PFSK-1 (cell line): ENCODE measurements around the gene USP30.

Experiments used
- FOXP2 ChIP-seq: optimal IDR thresholded peaks from 2 replicates; pipeline ENCODE3; 2011; ENCODE audit warnings: borderline replicate concordance, control low read depth, inconsistent platforms; ENCODE audit not compliant: insufficient read depth; ENCODE audit errors: extremely low read length, extremely low read depth
- POLR2AphosphoS5 ChIP-seq: IDR thresholded peaks from 2 replicates; pipeline ENCODE4 v1.6.1; 2012; ENCODE audit warnings: low read depth, mild to moderate bottlenecking, control low read depth, low read length, moderate library complexity
- REST ChIP-seq, 2 experiments: IDR thresholded peaks; 2 replicates each; pipeline versions ENCODE4 v1.6.1 to v1.8.0; 2011 to 2012; ENCODE audit warnings: low read depth in 2 of 2, low read length in 2 of 2, control low read depth in 1 of 2, inconsistent platforms in 1 of 2, mild to moderate bottlenecking in 1 of 2, moderate library complexity in 1 of 2; ENCODE audit not compliant: insufficient read depth in 1 of 2
- SIN3A ChIP-seq: IDR thresholded peaks from 2 replicates; pipeline ENCODE4 v1.6.1; 2012; ENCODE audit warnings: mild to moderate bottlenecking, low read length, moderate library complexity, borderline replicate concordance; ENCODE audit not compliant: insufficient read depth
- TAF1 ChIP-seq: IDR thresholded peaks from 2 replicates; pipeline ENCODE4 v1.6.1; 2012; ENCODE audit warnings: low read length, control low read depth, borderline replicate concordance; ENCODE audit not compliant: insufficient read depth

USP30 gene

GRCh38 chr12:109120557-109120956, 68.2 kb downstream of the USP30 start:
- TF ChIP-seq REST (IDR thresholded peaks at IDR 0.05; ENCODE audit: insufficient read depth in 1 of 2, low read depth in 2 of 2, low read length in 2 of 2): no peak
- TF ChIP-seq POLR2AphosphoS5: no peak
- TF ChIP-seq SIN3A: no peak
- TF ChIP-seq FOXP2: no peak
- TF ChIP-seq TAF1: no peak

- TF ChIP-seq REST (IDR thresholded peaks at IDR 0.05; ENCODE audit: insufficient read depth in 1 of 2, low read depth in 2 of 2, low read length in 2 of 2) (no peak), FOXP2 (no peak), POLR2AphosphoS5 (no peak), SIN3A (no peak), TAF1 (no peak)
Observed at GRCh38 chr12:109121346-109121880, 69.0 kb downstream of the USP30 start.

GRCh38 chr12:109124878-109125648, 72.7 kb downstream of the USP30 start:
- TF ChIP-seq FOXP2 (no peak), REST (IDR thresholded peaks at IDR 0.05; ENCODE audit: insufficient read depth in 1 of 2, low read depth in 2 of 2, low read length in 2 of 2) (no peak), POLR2AphosphoS5 (no peak), SIN3A (no peak), TAF1 (no peak)

GRCh38 chr12:109125791-109126190, 73.4 kb downstream of the USP30 start:
- no peak for TF ChIP-seq SIN3A
- no peak for TF ChIP-seq TAF1
- TF ChIP-seq REST (IDR thresholded peaks at IDR 0.05; ENCODE audit: insufficient read depth in 1 of 2, low read depth in 2 of 2, low read length in 2 of 2): no peak
- TF ChIP-seq POLR2AphosphoS5: no peak
- TF ChIP-seq FOXP2: no peak
